ENCODE measurements around the gene TAS1R3.

Gene TAS1R3

GRCh38 chr1:1318777-1319645 is 12.1 kb upstream of the TAS1R3 start:
- Histone ChIP-seq H3K4me3 (replicated peaks; ENCODE audit: insufficient read depth, low read length) (no peak overlapping the region), H3K27ac (replicated peaks) (no peak overlapping the region), H3K27me3 (ENCODE audit: insufficient read depth, poor library complexity, severe bottlenecking) (no peaks in the 10 kb centered on the region)
- TF ChIP-seq REST (IDR thresholded peaks at IDR 0.05; ENCODE audit: insufficient replicate concordance, low read depth) (no peak), POLR2AphosphoS5 (IDR thresholded peaks at IDR 0.05; ENCODE audit: low read depth) (no peak), SPI1 (IDR thresholded peaks at IDR 0.05; ENCODE audit: borderline replicate concordance, low read depth) (no peak), CTCF (IDR thresholded peaks at IDR 0.05; ENCODE audit: insufficient read depth, low read length) (no peak), GABPA (IDR thresholded peaks at IDR 0.05; ENCODE audit: low read depth) (no peak)
- no peak for DNase-seq (ENCODE audit: low read depth in 1 of 2, low spot score in 1 of 2)

GRCh38 chr1:1319646-1319941 is 11.5 kb upstream of the TAS1R3 start:
- no peak for TF ChIP-seq CTCF (IDR thresholded peaks at IDR 0.05; ENCODE audit: insufficient read depth, low read length)
- no peak for TF ChIP-seq GABPA (IDR thresholded peaks at IDR 0.05; ENCODE audit: low read depth)
- TF ChIP-seq SPI1 (IDR thresholded peaks at IDR 0.05; ENCODE audit: borderline replicate concordance, low read depth): no peak
- TF ChIP-seq REST (IDR thresholded peaks at IDR 0.05; ENCODE audit: insufficient replicate concordance, low read depth): no peak
- no peak; the same call in 1 of the 2 replicates for TF ChIP-seq POLR2AphosphoS5 (IDR thresholded peaks at IDR 0.05; ENCODE audit: low read depth)
- H3K27ac ChIP-seq (replicated peaks): no peak overlapping the region

GRCh38 chr1:1320666-1321448 is 10.2 kb upstream of the TAS1R3 start:
- Histone ChIP-seq H3K27ac (replicated peaks) (no peak overlapping the region), H3K4me3 (replicated peaks; ENCODE audit: insufficient read depth, low read length) (no peak overlapping the region), H3K27me3 (ENCODE audit: insufficient read depth, poor library complexity, severe bottlenecking) (no peaks in the 10 kb centered on the region)
- no peak for TF ChIP-seq REST (IDR thresholded peaks at IDR 0.05; ENCODE audit: insufficient replicate concordance, low read depth)
- TF ChIP-seq GABPA (IDR thresholded peaks at IDR 0.05; ENCODE audit: low read depth): no peak
- TF ChIP-seq SPI1 (IDR thresholded peaks at IDR 0.05; ENCODE audit: borderline replicate concordance, low read depth): no peak
- no peak for TF ChIP-seq POLR2AphosphoS5 (IDR thresholded peaks at IDR 0.05; ENCODE audit: low read depth)
- no peak for TF ChIP-seq CTCF (IDR thresholded peaks at IDR 0.05; ENCODE audit: insufficient read depth, low read length)
- no peak for DNase-seq (ENCODE audit: low read depth in 1 of 2, low spot score in 1 of 2)

More at GRCh38 chr1:1319646-1319941, 11.5 kb upstream of the TAS1R3 start:
- H3K27me3 ChIP-seq (ENCODE audit: insufficient read depth, poor library complexity, severe bottlenecking): no peaks in the 10 kb centered on the region
- DNase-seq (ENCODE audit: low read depth in 1 of 2, low spot score in 1 of 2): no peak
- no peak overlapping the region for H3K4me3 ChIP-seq (replicated peaks; ENCODE audit: insufficient read depth, low read length)

All from HL-60 (cell line).